B cell (primary cell): Measurements from ENCODE around the gene OR1N2.

ENCODE experiments used
- EZH2 ChIP-seq: IDR thresholded peaks from 2 replicates; pipeline ENCODE4 v1.6.1; 2012; ENCODE audit warnings: borderline replicate concordance, low read depth, mild to moderate bottlenecking, moderate library complexity, low read length; ENCODE audit not compliant: insufficient read depth, poor library complexity, severe bottlenecking
- TF ChIP-seq, protein P1 (sequence below): fragments of 200-600 bp; IDR thresholded peaks from one replicate; pipeline ENCODE4 v1.8.0; 2022; ENCODE audit warnings: antibody characterized with exemption, mild to moderate bottlenecking

DNA sequence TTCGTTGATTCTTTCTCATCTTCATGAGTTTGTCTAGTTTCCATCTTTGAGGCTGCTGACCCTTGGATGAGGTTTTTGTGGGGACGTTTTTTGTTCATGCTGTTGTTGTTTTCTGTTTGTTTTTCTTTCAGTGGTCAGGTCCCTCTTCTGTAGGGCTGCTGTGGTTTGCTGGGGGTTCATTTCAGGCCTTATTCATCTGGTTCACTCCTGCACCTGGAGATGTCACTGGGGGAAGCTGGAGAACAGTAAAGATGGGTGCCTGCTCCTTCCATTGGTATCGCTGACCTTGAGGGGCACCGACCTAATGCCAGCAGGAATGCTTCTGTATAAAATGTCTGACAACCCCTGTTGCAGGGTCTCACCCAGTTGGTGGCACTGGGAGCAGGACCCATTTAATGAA is 8.5 kb downstream of the OR1N2 start:
- TF ChIP-seq, protein P1, sequence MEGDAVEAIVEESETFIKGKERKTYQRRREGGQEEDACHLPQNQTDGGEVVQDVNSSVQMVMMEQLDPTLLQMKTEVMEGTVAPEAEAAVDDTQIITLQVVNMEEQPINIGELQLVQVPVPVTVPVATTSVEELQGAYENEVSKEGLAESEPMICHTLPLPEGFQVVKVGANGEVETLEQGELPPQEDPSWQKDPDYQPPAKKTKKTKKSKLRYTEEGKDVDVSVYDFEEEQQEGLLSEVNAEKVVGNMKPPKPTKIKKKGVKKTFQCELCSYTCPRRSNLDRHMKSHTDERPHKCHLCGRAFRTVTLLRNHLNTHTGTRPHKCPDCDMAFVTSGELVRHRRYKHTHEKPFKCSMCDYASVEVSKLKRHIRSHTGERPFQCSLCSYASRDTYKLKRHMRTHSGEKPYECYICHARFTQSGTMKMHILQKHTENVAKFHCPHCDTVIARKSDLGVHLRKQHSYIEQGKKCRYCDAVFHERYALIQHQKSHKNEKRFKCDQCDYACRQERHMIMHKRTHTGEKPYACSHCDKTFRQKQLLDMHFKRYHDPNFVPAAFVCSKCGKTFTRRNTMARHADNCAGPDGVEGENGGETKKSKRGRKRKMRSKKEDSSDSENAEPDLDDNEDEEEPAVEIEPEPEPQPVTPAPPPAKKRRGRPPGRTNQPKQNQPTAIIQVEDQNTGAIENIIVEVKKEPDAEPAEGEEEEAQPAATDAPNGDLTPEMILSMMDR = no peak
- no peak for TF ChIP-seq EZH2
